Suppressor macrophage treated with lipopolysaccharide for 4 hours (primary cell): Measurements from ENCODE around the gene CCDC78.

Experiments used
- DNase-seq: peaks from one replicate; pipeline ENCODE4 v3.0.0-alpha.2; 2020

Gene CCDC78

GRCh38 chr16:726438-727290 is at the start of gene CCDC78, which contains the start of gene HAGHL:
TSS of gene CCDC78 (minus strand) at chr16:726443. CDS start at chr16:726367, 76 bp downstream.
TSS of gene HAGHL (plus strand) at chr16:727106. CDS start at chr16:727510, 404 bp downstream.
- DNase-seq: peak; percentile 43

GRCh38 chr16:775236-775796 is 49.1 kb upstream of the CCDC78 start:
- DNase-seq: no peak

- DNase-seq: no peak
Observed at GRCh38 chr16:774086-775001, 48.1 kb upstream of the CCDC78 start.

- no peak for DNase-seq
Observed at GRCh38 chr16:772959-773358, 46.7 kb upstream of the CCDC78 start.

GRCh38 chr16:770411-770810 is 44.2 kb upstream of the CCDC78 start:
- no peak for DNase-seq

- DNase-seq: no peak
Observed at GRCh38 chr16:769934-770333, 43.7 kb upstream of the CCDC78 start.

- no peak for DNase-seq
Observed at GRCh38 chr16:769184-769784, 43.0 kb upstream of the CCDC78 start.

- DNase-seq: no peak
Observed at GRCh38 chr16:768428-768827, 42.2 kb upstream of the CCDC78 start.

GRCh38 chr16:767743-768235 is 41.5 kb upstream of the CCDC78 start:
- DNase-seq: no peak

- no peak for DNase-seq
Observed at GRCh38 chr16:766820-767640, 40.8 kb upstream of the CCDC78 start.

GRCh38 chr16:766008-766819 is 40.0 kb upstream of the CCDC78 start:
- DNase-seq: no peak

GRCh38 chr16:765488-765865 is 39.2 kb upstream of the CCDC78 start:
- no peak for DNase-seq

GRCh38 chr16:764848-765487 is 38.7 kb upstream of the CCDC78 start:
- DNase-seq: no peak

- DNase-seq: no peak
Observed at GRCh38 chr16:764184-764750, 38.0 kb upstream of the CCDC78 start.

- DNase-seq: no peak
Observed at GRCh38 chr16:763369-764183, 37.3 kb upstream of the CCDC78 start.

GRCh38 chr16:762595-763268 is 36.5 kb upstream of the CCDC78 start:
- DNase-seq: no peak

- DNase-seq: no peak
Observed at GRCh38 chr16:761625-762513, 35.6 kb upstream of the CCDC78 start.
